DOHH2 (cell line): Measurements from ENCODE around the gene RPA1.

Experiments
- H3F3A ChIP-seq: fragments of 200-600 bp; sonication (generic), shearing (Covaris generic); 2 replicates; pipeline ENCODE4 v1.6.0; 2016; ENCODE audit warnings: antibody characterized with exemption, mild to moderate bottlenecking; ENCODE audit not compliant: control insufficient read depth, insufficient read depth
- H3K27ac ChIP-seq: fragments of 200-600 bp; sonication (generic); 2 replicates; pipeline ENCODE4 v1.5.1; 2014; ENCODE audit warnings: low read depth, mild to moderate bottlenecking, low read length, moderate library complexity
- H3K27me3 ChIP-seq: fragments of 200-600 bp; sonication (generic); 2 replicates; pipeline ENCODE4 v1.6.1; 2014; ENCODE audit warnings: mild to moderate bottlenecking, low read length, mixed read lengths; ENCODE audit not compliant: control insufficient read depth
- H3K36me3 ChIP-seq: fragments of 200-600 bp; sonication (generic); 2 replicates; pipeline ENCODE4 v1.6.1; 2014; ENCODE audit warnings: mild to moderate bottlenecking, low read length, moderate library complexity, mixed read lengths; ENCODE audit not compliant: control insufficient read depth
- H3K4me1 ChIP-seq: fragments of 200-600 bp; sonication (generic); 2 replicates; pipeline ENCODE4 v1.6.1; 2014; ENCODE audit warnings: mild to moderate bottlenecking, low read length, mixed read lengths; ENCODE audit not compliant: control insufficient read depth
- H3K4me2 ChIP-seq: fragments of 200-600 bp; sonication (generic); 2 replicates; pipeline ENCODE4 v1.6.0; 2014; ENCODE audit warnings: mild to moderate bottlenecking, low read length, moderate library complexity
- H3K4me3 ChIP-seq: fragments of 200-600 bp; sonication (generic); 2 replicates; pipeline ENCODE4 v1.5.1; 2014; ENCODE audit warnings: mild to moderate bottlenecking, low read length, mixed read lengths
- H3K79me2 ChIP-seq: fragments of 200-600 bp; sonication (generic); 2 replicates; pipeline ENCODE4 v1.6.1; 2014; ENCODE audit warnings: mild to moderate bottlenecking, low read length, mixed read lengths; ENCODE audit not compliant: control insufficient read depth
- H3K9me2 ChIP-seq: fragments of 200-600 bp; sonication (generic); replicated peaks from 2 replicates; pipeline ENCODE4 v1.6.1; 2014; ENCODE audit warnings: mild to moderate bottlenecking, low read length, mixed read lengths; ENCODE audit not compliant: control insufficient read depth
- H3K9me3 ChIP-seq: fragments of 200-600 bp; sonication (generic); 2 replicates; pipeline ENCODE4 v1.6.1; 2014; ENCODE audit warnings: antibody characterized with exemption, low read length, mixed read lengths; ENCODE audit not compliant: control insufficient read depth, insufficient read depth
- H4K20me1 ChIP-seq: fragments of 200-600 bp; sonication (generic); 2 replicates; pipeline ENCODE4 v1.6.0; 2014; ENCODE audit warnings: low read depth, mild to moderate bottlenecking, antibody characterized with exemption, low read length, moderate library complexity; ENCODE audit not compliant: control insufficient read depth, insufficient read depth
- CTCF ChIP-seq: fragments of 200-600 bp; sonication (generic); IDR thresholded peaks from one replicate; pipeline ENCODE4 v1.5.1; 2014; ENCODE audit warnings: antibody characterized with exemption, mild to moderate bottlenecking, low read depth, low read length; ENCODE audit not compliant: poor library complexity, severe bottlenecking
- EZH2phosphoT487 ChIP-seq: fragments of 200-600 bp; sonication (generic); IDR thresholded peaks from 2 replicates; pipeline ENCODE4 v1.6.1; 2017; ENCODE audit warnings: borderline replicate concordance, mild to moderate bottlenecking, antibody characterized with exemption, low read length, moderate library complexity, mixed read lengths

The RPA1 gene

GRCh38 chr17:1909985-1910384 lies 80.2 kb downstream of the RPA1 start:
- Histone ChIP-seq H3K4me1 (peaks cover 26% of the 10 kb centered on the region), H3K27me3 (peaks cover 23% of the 10 kb centered on the region), H4K20me1 (no peaks in the 10 kb centered on the region), H3F3A (no peaks in the 10 kb centered on the region), H3K9me2 (no peaks in the 10 kb centered on the region), H3K4me2 (no peak overlapping the region), H3K4me3 (no peak overlapping the region), H3K27ac (no peak overlapping the region), H3K9me3 (no peaks in the 10 kb centered on the region), H3K36me3 (no peaks in the 10 kb centered on the region), H3K79me2 (no peaks in the 10 kb centered on the region)
- no peak for TF ChIP-seq CTCF
- no peak for TF ChIP-seq EZH2phosphoT487

GRCh38 chr17:1912146-1912545 lies 82.3 kb downstream of the RPA1 start:
- Histone ChIP-seq H3K4me3 (no peak overlapping the region), H3K4me2 (no peak overlapping the region), H3K36me3 (no peaks in the 10 kb centered on the region), H3K9me2 (no peaks in the 10 kb centered on the region), H3K27me3 (peaks cover 23% of the 10 kb centered on the region), H3K4me1 (peaks cover 25% of the 10 kb centered on the region), H3F3A (no peaks in the 10 kb centered on the region), H3K79me2 (no peaks in the 10 kb centered on the region), H3K27ac (no peak overlapping the region), H4K20me1 (no peaks in the 10 kb centered on the region), H3K9me3 (no peaks in the 10 kb centered on the region)
- TF ChIP-seq EZH2phosphoT487 (no peak), CTCF (no peak)

GRCh38 chr17:1913702-1914101 lies 83.9 kb downstream of the RPA1 start:
- Histone ChIP-seq H3K27me3 (peaks cover 12% of the 10 kb centered on the region; the same call in 1 of the 2 replicates), H3K9me2 (no peaks in the 10 kb centered on the region), H3K4me1 (peaks cover 15% of the 10 kb centered on the region), H3K27ac (no peak overlapping the region), H3K79me2 (no peaks in the 10 kb centered on the region), H3K4me3 (no peak overlapping the region), H3K9me3 (no peaks in the 10 kb centered on the region), H3K4me2 (no peak overlapping the region), H4K20me1 (no peaks in the 10 kb centered on the region), H3K36me3 (no peaks in the 10 kb centered on the region), H3F3A (no peaks in the 10 kb centered on the region)
- TF ChIP-seq EZH2phosphoT487, result no peak
- no peak for TF ChIP-seq CTCF
